Activated CD8-positive, alpha-beta memory T cell treated with anti-CD3 and anti-CD28 coated beads, Interleukin-2, amount 10 ng/mL, durations not matched to agents 7 days and 5 days (primary cell): ENCODE data around the gene ZFAND2B. TPM values are rescaled to one million over a fixed set of nuclear protein-coding genes. Genes with fewer than 3 reads are reported as not detected.

Source experiments
- ATAC-seq: fragments of 150-1000 bp; cut with Tn5 transposase; one replicate; pipeline ENCODE4 v1.10.0; 2021; ENCODE audit warnings: moderate library complexity
- CTCF ChIA-PET: fragments of 350-600 bp; sonication (Branson Sonifier 250); formaldehyde crosslinking; loops from one replicate; lab custom pipeline; 2021; ENCODE audit warnings: antibody characterized with exemption; lab: Charles Lee
- DNase-seq: peaks from one replicate; pipeline ENCODE4 v3.0.0-alpha.2; 2020
- H3K27ac Mint-ChIP-seq: one replicate; pipeline ENCODE4 v1.8.0; 2021; ENCODE audit warnings: mild to moderate bottlenecking, mixed read lengths
- H3K27me3 Mint-ChIP-seq: one replicate; pipeline ENCODE4 v1.8.0; 2021; ENCODE audit warnings: mixed read lengths
- H3K36me3 Mint-ChIP-seq: one replicate; pipeline ENCODE4 v1.8.0; 2021; ENCODE audit warnings: mild to moderate bottlenecking, mixed read lengths
- H3K4me1 Mint-ChIP-seq: one replicate; pipeline ENCODE4 v1.8.0; 2021; ENCODE audit warnings: mixed read lengths
- H3K4me3 Mint-ChIP-seq: one replicate; pipeline ENCODE4 v1.8.0; 2021; ENCODE audit warnings: mild to moderate bottlenecking, moderate library complexity, mixed read lengths
- H3K9me3 Mint-ChIP-seq: one replicate; pipeline ENCODE4 v1.8.0; 2022; ENCODE audit warnings: low read depth, mixed read lengths
- total RNA-seq, 2 experiments: library from RNA; stranded (reverse); gene quantifications; one replicate each; pipeline ENCODE4 v1.2.3, GENCODE V29; 2021

The ZFAND2B gene
- total RNA-seq, 2 experiments from 2014 or later: 60.2 to 60.6 TPM

DNA sequence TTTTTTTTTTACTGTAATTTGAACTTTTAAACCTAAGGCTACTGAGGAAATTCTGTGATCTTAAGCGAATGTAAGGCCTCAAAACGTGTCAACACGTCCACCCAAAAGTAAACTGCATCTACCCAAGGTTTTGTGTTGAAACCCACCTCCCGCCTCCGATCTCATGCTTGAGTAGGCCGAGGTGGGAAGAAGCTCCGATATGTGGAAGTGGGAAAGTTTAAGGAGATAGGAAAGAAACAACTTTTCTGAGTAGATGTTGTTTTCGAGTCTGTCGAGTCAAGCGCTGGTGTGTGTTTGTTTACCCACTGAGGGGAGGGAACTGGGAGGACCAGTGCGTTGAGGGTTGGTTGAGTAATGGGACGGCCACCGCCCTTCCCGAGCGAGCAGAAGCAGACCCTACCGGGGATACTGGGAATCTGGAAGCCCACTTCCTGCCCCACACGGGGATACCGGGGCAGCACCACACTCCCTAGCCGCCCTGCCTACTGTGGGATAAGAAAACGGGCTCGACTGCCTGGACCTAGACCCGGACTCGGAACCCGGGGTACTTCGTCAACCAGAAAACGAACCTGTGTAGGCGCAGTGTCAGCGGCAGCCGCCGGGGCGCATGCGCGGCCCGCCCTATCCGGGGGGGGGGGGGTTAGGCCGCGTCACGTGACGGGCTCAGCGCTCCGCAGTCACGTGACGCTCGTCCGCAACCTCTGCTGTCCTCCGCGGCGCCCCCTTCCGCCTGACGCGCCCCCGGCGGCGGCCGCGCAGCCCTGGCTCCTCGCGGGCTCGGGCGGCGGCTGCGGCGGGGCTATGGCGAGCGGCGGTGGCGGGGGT is 28.8 kb upstream of the ZFAND2B start, which contains the start of gene RETREG2:
RETREG2 (plus strand) TSS at position 724 of the 825 bp plus-strand sequence; CDS start at position 802, 78 bp downstream.
- Mint-ChIP-seq H3K4me1 (peaks cover 66% of the 10 kb centered on the region), H3K4me3 (peak within 1 kb of the TSS; percentile 79), H3K27me3 (no peaks in the 10 kb centered on the region), H3K27ac (peak within 1 kb of the TSS; percentile 99), H3K36me3 (peaks cover 44% of the 10 kb centered on the region), H3K9me3 (no peaks in the 10 kb centered on the region)
- peak; percentile 86 for DNase-seq
- CTCF ChIA-PET: interaction anchor here (2.5 to 4.8 kb wide), 4 partner anchors 29 to 116 kb away, joined by 13 to 42 read pairs (median 26); partner anchors contain the start of gene ZFAND2B
- ATAC-seq: peak; percentile 54

DNA sequence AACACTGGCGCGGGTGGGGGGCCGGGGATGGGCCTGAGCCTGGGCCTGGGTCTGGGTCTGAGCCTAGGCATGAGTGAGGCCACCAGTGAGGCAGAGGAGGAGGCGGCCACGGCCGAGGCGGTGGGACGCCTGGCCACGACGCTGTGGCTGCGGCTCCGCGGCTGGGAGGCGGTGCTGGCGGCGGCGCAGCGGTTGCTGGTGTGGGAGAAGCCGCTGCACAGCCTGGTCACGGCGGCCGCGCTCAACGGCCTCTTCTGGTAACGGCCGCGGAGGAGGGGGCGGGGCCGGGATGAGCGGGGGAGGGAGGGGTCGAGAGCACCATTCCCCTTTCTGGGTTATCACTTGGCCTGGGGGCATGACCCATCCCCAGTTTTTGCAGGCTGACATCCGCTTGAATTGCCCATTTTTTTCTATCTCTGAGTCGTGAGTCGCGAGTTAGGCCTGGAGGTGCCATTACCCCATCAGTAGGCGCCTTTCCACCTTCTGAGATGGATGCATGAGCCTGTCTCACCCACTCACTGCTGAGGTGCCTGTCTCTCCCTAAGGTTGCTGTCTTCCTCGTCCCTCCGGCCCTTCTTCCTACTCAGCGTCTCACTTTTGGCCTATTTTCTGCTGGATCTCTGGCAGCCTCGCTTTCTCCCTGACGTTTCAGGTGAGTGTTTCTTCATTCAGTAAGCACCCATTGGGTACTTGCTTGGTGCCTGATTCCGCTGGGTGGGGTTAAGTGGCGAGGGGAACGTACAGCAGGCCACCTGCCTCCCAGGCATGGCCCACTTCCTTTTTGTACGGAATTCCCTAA is 28.0 kb upstream of the ZFAND2B start:
- Mint-ChIP-seq H3K27me3 (no peaks in the 10 kb centered on the region), H3K9me3 (no peaks in the 10 kb centered on the region), H3K4me1 (peaks cover 73% of the 10 kb centered on the region), H3K36me3 (peaks cover 45% of the 10 kb centered on the region), H3K27ac (peak overlapping the region; percentile 78), H3K4me3 (peak overlapping the region; percentile 79)
- CTCF ChIA-PET: interaction anchor here (1.3 to 3.7 kb wide), 4 partner anchors 15 to 116 kb away, joined by 5 to 16 read pairs (median 6); no protein-coding TSS in a partner anchor
- DNase-seq (peak; percentile 63), ATAC-seq (peak; percentile 5)

DNA sequence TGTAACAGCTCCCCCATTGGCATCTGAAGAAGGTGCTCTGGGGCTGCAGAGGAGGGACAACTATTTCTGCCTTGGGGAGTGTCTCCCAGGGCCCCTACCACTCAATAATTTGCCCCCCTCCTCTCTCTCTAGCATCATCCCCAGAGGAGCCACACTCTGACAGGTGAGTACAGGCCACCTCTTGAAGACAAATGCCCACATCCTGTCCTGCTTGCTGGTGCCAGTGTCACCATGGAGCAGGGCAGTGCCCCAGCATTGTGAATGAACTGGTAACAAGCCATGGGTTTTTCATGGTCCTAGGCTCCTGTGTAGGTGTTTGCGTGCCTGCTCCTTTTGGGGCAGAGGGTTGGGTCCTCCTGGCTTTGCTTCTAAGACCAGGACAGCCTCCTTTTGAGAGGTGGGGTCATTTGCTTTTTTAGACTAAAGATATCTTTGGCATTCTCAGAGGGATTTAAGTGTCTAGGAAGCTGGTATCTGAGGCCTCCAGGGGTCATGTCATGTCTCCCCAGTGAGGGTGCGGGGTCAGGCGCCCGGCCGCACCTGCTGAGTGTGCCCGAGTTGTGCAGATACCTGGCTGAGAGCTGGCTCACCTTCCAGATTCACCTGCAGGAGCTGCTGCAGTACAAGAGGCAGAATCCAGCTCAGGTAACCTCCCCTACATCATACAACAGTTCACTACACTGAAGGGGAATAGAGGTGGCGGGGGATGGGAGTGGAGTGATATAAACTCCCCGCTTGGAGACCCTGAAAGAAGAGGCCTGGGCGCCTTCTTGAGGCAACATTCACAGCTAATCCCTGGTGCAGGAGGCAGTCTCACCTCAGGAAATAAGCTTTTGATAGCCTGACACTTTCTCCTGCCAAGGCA is 26.7 kb upstream of the ZFAND2B start:
- peaks cover 44% of the 10 kb centered on the region for H3K36me3 Mint-ChIP-seq
- CTCF ChIA-PET: interaction anchor here (1.2 to 3.7 kb wide), 7 partner anchors 13 to 115 kb away, joined by 3 to 16 read pairs (median 6); partner anchors contain the start of gene DNAJB2
- H3K4me1 Mint-ChIP-seq: peaks cover 66% of the 10 kb centered on the region
- H3K9me3 Mint-ChIP-seq: no peaks in the 10 kb centered on the region
- peak overlapping the region; percentile 78 for H3K27ac Mint-ChIP-seq
- DNase-seq (no peak), ATAC-seq (no peak)
- H3K27me3 Mint-ChIP-seq: no peaks in the 10 kb centered on the region
- peak overlapping the region; percentile 79 for H3K4me3 Mint-ChIP-seq

DNA sequence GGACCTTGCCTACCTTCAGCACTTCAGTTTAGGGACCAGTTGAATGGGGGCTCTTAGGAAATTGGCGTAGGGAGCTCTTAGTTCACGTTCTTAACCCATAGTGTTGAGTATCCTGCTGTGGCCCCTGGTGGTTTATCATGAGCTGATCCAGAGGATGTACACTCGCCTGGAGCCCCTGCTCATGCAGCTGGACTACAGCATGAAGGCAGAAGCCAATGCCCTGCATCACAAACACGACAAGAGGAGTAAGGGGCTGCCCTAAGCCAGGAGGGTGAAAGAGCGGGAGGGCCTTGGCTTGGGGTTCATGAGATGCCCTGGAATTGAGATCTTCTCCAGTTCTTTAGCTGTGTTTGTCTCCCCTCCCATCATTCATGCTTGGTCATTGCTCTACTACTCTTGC is 25.6 kb upstream of the ZFAND2B start:
- no peaks in the 10 kb centered on the region for H3K27me3 Mint-ChIP-seq
- ATAC-seq (no peak), DNase-seq (no peak)
- H3K27ac Mint-ChIP-seq: peak overlapping the region; percentile 81
- peaks cover 56% of the 10 kb centered on the region for H3K4me1 Mint-ChIP-seq
- peaks cover 47% of the 10 kb centered on the region for H3K36me3 Mint-ChIP-seq
- H3K9me3 Mint-ChIP-seq: no peaks in the 10 kb centered on the region
- no peak overlapping the region for H3K4me3 Mint-ChIP-seq
- CTCF ChIA-PET: interaction anchor here (0.8 to 3.7 kb wide), 9 partner anchors 9 to 114 kb away, joined by 3 to 16 read pairs (median 8); partner anchors contain the start of genes DNAJB2 and ZFAND2B

DNA sequence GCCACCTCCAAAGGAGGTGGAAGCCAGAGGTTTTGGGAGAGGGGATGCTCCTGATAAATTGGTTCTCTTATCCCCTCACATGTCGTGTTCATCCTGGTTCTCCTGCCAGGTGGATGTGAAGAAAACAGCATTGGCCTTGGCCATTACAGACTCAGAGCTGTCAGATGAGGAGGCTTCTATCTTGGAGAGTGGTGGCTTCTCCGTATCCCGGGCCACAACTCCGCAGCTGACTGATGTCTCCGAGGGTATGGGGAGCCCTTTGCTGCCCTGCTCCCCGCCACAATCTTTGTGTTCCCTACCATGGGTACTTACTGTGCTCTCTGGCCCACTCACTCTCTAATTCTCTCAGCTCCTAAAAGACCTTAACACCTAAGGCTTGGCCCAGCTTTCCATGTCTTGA is 25.1 kb upstream of the ZFAND2B start:
- CTCF ChIA-PET: interaction anchor here (0.8 to 3.7 kb wide), 11 partner anchors 10 to 113 kb away, joined by 3 to 16 read pairs (median 7); partner anchors contain the start of genes DNAJB2 and ZFAND2B
- DNase-seq (no peak), ATAC-seq (no peak)
- Mint-ChIP-seq H3K27ac (peak overlapping the region; percentile 81), H3K27me3 (no peaks in the 10 kb centered on the region), H3K9me3 (no peaks in the 10 kb centered on the region), H3K36me3 (peaks cover 47% of the 10 kb centered on the region), H3K4me1 (peaks cover 55% of the 10 kb centered on the region), H3K4me3 (peak overlapping the region; percentile 13)

DNA sequence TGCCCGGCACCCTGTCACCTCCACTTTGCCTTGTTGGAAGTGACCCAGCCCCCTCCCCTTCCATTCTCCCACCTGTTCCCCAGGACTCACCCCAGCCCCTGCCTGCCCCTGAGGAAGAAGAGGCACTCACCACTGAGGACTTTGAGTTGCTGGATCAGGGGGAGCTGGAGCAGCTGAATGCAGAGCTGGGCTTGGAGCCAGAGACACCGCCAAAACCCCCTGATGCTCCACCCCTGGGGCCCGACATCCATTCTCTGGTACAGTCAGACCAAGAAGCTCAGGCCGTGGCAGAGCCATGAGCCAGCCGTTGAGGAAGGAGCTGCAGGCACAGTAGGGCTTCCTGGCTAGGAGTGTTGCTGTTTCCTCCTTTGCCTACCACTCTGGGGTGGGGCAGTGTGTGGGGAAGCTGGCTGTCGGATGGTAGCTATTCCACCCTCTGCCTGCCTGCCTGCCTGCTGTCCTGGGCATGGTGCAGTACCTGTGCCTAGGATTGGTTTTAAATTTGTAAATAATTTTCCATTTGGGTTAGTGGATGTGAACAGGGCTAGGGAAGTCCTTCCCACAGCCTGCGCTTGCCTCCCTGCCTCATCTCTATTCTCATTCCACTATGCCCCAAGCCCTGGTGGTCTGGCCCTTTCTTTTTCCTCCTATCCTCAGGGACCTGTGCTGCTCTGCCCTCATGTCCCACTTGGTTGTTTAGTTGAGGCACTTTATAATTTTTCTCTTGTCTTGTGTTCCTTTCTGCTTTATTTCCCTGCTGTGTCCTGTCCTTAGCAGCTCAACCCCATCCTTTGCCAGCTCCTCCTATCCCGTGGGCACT is 24.0 kb upstream of the ZFAND2B start:
- Mint-ChIP-seq H3K27me3 (no peaks in the 10 kb centered on the region), H3K4me3 (no peak overlapping the region), H3K9me3 (no peaks in the 10 kb centered on the region), H3K4me1 (peaks cover 60% of the 10 kb centered on the region), H3K27ac (peak overlapping the region; percentile 81), H3K36me3 (peaks cover 49% of the 10 kb centered on the region)
- ATAC-seq: no peak
- DNase-seq: peak; percentile 62
- CTCF ChIA-PET: interaction anchor here (0.8 to 3.7 kb wide), 10 partner anchors 11 to 112 kb away, joined by 3 to 16 read pairs (median 6); partner anchors contain the start of gene ZFAND2B

DNA sequence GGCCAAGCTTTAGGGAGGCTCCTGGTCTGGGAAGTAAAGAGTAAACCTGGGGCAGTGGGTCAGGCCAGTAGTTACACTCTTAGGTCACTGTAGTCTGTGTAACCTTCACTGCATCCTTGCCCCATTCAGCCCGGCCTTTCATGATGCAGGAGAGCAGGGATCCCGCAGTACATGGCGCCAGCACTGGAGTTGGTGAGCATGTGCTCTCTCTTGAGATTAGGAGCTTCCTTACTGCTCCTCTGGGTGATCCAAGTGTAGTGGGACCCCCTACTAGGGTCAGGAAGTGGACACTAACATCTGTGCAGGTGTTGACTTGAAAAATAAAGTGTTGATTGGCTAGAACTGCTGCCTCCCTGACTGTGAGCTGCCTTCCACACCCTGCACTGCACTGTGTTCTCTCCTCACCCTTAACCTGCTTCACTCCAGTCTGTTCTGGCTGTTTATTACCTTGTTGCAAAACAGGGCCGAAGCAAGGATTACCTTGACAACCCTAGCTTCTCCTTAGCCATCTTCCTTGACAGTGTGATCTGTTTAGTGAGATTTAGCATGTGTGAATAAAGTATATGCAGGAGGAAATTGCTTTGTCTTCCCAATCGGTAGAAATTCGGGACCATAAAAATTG is 23.3 kb upstream of the ZFAND2B start:
- Mint-ChIP-seq H3K4me3 (no peak overlapping the region), H3K27me3 (no peaks in the 10 kb centered on the region), H3K27ac (peak overlapping the region; percentile 81), H3K4me1 (peaks cover 58% of the 10 kb centered on the region), H3K9me3 (no peaks in the 10 kb centered on the region), H3K36me3 (peaks cover 48% of the 10 kb centered on the region)
- DNase-seq (no peak), ATAC-seq (no peak)
- CTCF ChIA-PET: interaction anchor here (0.8 to 3.6 kb wide), 6 partner anchors 10 to 112 kb away, joined by 4 to 14 read pairs (median 8); partner anchors contain the start of gene ZFAND2B

DNA sequence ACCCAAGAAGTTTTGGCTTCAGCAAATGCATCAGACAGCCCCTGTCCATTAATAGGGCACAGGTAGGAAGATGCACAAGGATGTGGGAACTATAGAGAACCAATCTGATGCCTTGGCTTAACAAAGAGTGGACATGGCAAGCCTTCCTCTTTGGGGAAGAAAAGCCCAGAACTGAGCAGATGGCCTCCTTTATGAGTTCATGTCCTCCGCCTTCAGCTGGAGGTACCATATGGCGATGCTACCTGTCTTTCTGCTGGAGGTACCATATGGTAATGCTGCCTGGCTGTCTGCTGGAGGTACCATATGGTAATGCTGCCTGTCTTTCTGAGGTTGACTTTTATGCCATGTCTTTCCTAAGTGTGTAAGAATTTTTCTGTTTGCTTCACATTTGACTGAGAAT is 22.5 kb upstream of the ZFAND2B start:
- Mint-ChIP-seq H3K4me1 (peaks cover 55% of the 10 kb centered on the region), H3K27ac (no peak overlapping the region), H3K27me3 (no peaks in the 10 kb centered on the region), H3K4me3 (no peak overlapping the region), H3K36me3 (peaks cover 45% of the 10 kb centered on the region), H3K9me3 (no peaks in the 10 kb centered on the region)
- DNase-seq (no peak), ATAC-seq (no peak)
- CTCF ChIA-PET: interaction anchor here (0.8 kb wide), 1 partner anchor 13 kb away, joined by 3 read pairs; no protein-coding TSS in a partner anchor

DNA sequence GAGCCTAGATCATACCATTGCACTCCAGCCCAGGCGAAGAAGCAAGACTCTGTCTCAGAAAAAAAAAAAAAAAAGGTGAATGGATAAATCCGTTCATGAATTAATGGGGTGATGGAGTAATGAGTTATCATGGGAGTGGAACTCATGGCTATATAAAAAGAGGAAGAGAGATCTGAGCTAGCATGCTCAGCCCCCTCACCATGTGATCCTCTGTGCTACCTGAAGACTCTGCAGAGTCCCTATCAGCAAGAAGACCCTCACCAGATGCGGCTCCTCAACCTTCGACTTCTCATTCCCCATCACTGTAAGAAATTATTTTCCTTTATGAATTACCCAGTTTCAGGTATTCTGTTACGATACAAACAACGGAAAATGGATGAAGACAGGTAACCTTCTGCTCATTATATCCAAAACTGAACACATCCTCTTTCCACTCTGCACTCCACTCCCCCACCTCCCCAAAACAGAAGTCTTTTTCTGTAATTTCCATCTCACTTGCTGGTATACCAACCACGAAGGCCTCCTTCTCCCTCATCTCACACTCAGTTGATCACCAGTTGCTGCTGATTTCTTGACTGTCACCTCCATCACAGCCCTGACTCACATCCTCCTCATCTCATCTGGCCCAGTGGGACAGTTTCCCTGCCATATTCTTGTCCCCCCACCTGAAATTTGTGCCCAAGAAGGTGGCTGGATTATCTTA is 19.7 kb upstream of the ZFAND2B start:
- no peak for ATAC-seq
- H3K27ac Mint-ChIP-seq: peak overlapping the region; percentile 33
- H3K4me1 Mint-ChIP-seq: peaks cover 28% of the 10 kb centered on the region
- CTCF ChIA-PET: no interaction called here
- H3K36me3 Mint-ChIP-seq: peaks cover 24% of the 10 kb centered on the region
- H3K4me3 Mint-ChIP-seq: no peak overlapping the region
- no peaks in the 10 kb centered on the region for H3K9me3 Mint-ChIP-seq
- H3K27me3 Mint-ChIP-seq: no peaks in the 10 kb centered on the region
- no peak for DNase-seq

DNA sequence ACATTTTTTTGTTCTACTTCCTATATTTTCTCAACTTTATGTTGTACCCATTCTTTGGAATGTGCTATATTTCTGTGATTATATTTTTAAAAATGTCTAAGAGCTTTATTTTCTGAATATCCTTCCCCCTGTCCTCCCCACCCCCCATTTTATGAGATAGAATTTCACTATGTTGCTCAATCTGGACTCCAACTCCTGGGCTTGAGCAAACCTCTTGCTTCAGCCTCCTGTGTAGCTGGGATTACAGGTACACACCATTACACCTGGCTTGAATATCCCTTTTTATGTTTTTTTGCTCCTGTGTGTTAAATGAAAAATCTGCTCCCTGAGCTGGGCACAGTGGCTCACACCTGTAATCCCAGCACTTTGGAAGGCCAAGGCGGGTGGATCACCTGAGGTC is 9.2 kb upstream of the ZFAND2B start:
- CTCF ChIA-PET: interaction anchor here (1.1 to 1.7 kb wide), 4 partner anchors 15 to 27 kb away, joined by 3 to 4 read pairs (median 3); partner anchors contain the start of gene CNPPD1
- DNase-seq (no peak), ATAC-seq (no peak)
- Mint-ChIP-seq H3K27ac (no peak overlapping the region), H3K36me3 (peaks cover 4% of the 10 kb centered on the region), H3K27me3 (no peaks in the 10 kb centered on the region), H3K4me1 (peaks cover 18% of the 10 kb centered on the region), H3K9me3 (peaks cover 3% of the 10 kb centered on the region), H3K4me3 (no peak overlapping the region)

DNA sequence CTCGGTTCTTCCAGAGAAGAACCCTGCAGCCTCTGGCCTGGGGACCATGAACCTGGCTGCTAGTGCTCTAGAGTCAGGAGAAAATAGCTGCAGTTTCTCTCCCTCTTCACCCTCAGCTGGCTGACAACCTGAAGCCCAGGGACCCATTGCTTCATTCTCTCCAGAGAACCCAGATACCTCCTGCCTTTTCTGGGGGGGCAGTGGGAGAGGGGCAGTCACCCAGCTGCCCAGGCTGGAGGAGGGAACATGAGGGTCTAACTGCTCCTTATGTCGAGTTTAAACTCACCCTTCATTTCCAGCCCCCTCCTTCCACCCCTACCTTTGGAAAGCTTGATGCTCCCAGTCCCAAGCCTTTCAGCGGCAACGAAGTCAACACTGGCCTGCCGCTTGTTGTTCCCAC is 7.6 kb upstream of the ZFAND2B start:
- no peak overlapping the region for H3K27ac Mint-ChIP-seq
- H3K4me3 Mint-ChIP-seq: no peak overlapping the region
- H3K36me3 Mint-ChIP-seq: peaks cover 7% of the 10 kb centered on the region
- peaks cover 5% of the 10 kb centered on the region for H3K9me3 Mint-ChIP-seq
- no peak for ATAC-seq
- H3K4me1 Mint-ChIP-seq: peaks cover 18% of the 10 kb centered on the region
- CTCF ChIA-PET: interaction anchor here (0.8 to 2.5 kb wide), 4 partner anchors 17 to 80 kb away, joined by 3 to 14 read pairs (median 5); partner anchors contain the start of gene DNAJB2
- H3K27me3 Mint-ChIP-seq: no peaks in the 10 kb centered on the region
- DNase-seq: no peak
